ENCODE results near the gene GPR75.
"Not testable (repeated sequence)": the region's sequence is repeated elsewhere in the genome, so short reads cannot be mapped to it uniquely, and the experiment has no call there.

Gene GPR75

DNA sequence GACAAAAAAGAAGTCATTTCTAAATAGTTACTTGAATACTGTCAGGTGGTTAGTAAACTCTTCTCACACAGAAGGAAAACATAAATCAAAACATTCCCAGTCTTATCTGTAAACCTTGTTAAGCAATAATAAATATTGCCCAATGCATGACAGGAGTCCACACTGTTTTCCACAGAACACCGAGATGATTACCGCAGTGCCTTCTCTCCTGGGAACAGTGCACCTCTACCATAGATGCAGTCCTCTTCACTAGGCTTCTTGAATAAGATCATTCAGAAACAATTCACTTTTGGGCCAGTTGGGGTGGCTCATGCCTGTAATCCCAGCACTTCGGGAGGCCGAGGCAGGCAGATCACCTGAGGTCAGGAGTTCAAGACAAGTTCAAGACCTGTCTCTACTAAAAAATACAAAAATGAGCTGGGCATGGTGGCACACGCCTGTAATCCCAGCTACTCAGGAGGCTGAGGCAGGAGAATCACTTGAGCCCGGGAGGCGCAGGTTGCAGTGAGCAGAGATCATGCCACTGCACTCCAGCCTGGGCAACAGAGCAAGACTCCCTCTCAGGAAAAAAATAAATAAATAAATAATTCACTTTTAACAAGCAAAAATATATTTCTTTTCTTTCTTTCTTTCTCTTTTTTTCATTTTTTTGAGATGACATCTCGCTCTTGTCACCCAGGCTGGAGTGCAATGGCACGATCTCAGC is 8.6 kb downstream of the GPR75 start:
- DNase-seq = not testable (repeated sequence)

DNA sequence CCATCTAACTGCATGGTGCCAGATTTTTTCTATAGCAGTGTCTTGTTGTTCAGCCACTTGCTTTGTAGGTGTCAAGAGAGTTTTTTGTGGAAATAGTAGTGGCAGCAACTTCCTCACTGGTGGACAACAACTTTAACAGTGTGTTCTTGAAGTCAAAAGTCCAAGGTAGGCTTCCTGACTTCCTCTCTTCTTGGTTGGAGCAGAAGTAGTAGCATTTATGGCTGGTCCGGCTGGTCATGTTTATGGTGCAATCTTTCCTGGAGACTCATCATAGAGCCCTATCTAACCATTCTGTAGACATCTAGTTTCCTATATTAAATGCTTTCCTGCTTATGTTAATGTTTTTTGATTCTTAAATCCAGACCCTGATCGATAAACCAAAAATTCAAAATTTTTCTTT is 11.7 kb downstream of the GPR75 start:
- DNase-seq = no peak

DNA sequence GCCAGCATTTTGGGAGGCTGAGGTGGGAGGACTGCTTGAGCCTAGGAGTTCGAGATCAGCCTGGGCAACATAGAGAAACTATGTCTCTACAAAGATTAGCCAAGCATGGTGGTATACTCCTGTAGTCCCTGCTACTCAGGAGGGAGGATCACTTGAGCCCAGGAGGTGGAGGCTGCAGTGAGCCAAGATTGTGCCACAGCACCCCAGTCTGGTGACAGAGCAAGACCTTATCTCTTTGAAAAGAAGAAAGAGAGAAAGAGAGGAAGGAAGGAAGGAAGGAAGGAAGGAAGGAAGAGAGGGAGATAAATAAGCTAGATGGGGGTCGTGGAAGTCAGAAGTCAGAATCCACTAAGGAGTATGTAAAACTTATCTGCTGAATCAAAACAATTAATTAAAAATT is 16.2 kb downstream of the GPR75 start:
- DNase-seq = no peak

DNA sequence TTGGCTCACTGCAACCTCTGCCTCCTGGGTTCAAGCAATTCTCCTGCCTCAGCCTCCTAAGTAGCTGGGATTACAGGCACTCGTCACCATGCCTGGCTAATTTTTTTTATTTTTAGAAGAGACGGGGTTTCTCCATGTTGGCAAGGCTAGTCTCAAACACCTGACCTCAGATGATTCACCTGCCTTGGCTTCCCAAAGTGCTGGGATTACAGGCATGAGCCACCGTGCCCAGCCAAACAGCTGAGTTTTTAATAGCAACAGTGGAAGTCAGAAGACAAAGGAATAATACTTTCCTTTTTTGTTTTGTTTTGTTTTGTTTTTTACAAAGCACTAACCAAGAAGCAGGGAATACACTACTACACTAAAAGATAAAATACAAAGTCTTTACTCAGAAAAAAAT is 16.9 kb downstream of the GPR75 start:
- no peak for DNase-seq

DNA sequence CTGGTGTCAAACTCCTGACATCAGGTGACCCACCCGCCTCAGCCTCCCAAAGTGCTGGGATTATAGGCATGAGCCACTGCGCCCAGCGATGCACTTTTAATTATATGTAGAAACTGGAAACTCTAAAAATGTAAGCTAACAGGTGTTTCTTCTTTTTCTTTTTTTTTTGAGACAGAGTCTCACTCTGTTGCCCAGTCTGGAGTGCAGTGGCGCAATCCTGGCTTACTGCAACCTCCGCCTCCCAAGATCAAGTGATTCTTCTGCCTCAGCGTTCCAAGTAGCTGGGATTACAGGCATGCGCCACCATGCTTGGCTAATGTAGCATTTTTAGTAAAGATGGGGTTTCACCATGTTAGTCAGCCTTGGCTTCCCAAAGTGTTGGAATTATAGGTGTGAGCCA is 18.1 kb downstream of the GPR75 start:
- not testable (repeated sequence) for DNase-seq

DNA sequence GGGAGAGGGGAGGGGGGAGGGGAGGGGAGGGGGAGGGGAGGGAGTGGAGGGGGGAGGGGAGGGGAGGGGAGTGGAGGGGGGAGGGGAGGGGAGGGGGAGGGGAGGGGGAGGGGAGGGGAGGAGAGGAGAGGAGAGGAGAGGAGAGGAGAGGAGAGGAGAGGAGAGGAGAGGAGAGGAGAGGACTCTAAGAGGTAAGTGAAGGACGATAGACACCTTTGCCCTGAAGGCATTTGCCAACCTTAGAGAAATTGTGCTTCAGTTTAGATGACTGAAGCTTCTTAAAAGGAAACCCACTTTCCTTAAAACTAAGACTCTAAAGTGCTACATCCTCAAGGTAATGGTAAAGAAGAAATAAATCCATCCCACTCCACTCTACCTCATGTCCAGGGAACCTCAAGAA is 19.2 kb downstream of the GPR75 start:
- DNase-seq = no peak

DNA sequence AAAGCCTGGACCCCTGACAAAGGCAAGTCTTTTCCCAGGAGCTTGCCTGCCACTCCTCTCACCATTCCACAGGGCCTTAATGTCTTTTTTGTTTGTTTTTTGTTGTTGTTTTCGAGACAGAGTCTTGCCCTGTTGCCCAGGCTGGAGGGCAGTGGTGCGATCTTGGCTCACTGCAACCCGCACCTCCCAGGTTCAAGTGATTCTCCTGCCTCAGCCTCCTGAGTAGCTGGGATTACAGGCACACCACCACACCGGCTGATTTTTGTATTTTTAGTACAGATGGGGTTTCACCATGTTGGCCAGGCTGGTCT is 29.8 kb downstream of the GPR75 start:
- not testable (repeated sequence) for DNase-seq

DNA sequence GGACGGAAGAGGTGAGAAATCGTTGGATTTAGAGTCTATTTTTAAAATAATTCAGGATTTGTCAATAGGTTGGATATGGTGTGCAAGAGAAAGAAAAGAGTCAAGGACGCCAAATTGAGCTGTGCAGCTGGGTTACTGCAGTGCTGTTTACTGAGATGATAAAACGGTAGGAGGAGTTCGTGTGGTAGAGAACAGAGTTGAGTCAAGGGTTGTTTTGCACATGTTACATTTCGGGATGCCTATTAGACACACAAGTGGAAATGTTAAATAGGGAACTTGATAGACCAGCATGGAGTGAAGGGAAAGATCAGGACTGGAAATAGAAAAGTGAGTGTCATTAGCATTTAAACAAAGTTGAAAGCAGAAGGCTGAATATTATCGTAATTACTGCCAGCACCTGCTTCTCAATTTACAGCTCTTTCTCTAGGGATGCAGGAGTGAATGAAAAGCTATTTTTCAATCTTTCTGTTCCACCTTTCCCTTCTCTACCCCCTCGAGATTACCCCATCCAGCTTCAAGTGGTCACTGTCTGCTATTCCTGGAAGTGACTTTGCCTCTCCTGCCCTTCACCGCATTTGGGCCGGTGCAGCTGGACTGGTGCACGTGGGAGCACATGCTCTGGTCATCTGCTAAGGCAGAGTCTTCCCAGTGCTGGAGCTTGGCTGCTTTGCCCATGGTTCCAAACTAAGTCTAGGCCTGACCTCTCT is 30.3 kb downstream of the GPR75 start:
- DNase-seq = no peak

DNA sequence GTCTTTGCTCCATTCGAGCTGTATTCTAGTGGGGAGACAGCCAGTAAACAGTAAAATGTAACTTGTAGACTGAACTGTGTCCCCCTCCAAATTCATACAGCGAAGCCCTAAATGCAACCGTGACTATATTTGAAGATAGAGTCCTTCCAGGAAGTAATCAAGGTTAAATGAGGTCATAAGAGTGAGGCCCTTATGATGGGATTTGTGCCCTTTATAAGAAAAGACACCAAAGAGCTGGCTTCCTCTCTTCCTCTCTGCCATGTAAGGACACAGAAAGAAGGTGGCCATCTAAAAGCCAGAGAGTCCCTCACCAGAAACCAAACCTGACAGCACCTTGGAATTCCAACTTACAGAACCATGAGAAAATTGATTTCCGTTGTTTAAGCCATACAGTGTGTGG is 31.4 kb downstream of the GPR75 start:
- DNase-seq = no peak

DNA sequence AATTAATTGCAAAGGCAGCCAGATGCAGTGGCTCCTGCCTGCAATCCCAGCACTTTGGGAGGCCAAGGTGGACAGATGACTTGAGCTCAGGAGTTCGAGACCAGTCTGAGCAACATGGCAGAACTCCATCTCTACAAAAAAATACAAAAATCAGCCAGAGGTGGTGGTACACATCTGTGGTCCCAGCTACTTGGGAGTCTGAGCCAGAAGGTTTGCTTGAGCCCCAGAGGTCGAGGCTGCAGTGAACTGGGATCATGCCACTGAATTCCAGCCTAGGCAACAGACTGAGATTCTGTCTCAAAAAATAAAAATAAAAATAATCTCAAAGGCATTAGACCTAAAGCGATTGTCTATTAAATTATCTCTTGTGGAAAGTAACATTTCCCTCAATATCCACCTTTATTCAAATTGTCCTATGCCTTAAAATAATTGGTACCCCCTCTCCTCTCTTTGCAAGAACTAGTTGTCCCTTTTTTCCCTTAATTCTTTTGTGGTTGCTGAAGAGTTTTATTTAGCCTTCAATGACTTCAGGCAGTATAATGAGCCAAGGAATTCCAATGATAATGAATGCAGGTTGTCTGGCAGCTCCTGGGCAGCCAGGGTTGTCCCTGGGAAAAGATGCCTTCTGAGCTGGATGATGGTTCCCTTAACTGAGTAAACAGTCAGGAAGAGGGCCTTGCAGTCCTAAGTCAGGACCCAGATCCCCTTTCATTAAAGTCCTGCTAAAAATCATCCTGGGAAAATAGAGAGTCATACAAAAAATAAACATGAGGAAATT is 32.2 kb downstream of the GPR75 start:
- DNase-seq = no peak

DNA sequence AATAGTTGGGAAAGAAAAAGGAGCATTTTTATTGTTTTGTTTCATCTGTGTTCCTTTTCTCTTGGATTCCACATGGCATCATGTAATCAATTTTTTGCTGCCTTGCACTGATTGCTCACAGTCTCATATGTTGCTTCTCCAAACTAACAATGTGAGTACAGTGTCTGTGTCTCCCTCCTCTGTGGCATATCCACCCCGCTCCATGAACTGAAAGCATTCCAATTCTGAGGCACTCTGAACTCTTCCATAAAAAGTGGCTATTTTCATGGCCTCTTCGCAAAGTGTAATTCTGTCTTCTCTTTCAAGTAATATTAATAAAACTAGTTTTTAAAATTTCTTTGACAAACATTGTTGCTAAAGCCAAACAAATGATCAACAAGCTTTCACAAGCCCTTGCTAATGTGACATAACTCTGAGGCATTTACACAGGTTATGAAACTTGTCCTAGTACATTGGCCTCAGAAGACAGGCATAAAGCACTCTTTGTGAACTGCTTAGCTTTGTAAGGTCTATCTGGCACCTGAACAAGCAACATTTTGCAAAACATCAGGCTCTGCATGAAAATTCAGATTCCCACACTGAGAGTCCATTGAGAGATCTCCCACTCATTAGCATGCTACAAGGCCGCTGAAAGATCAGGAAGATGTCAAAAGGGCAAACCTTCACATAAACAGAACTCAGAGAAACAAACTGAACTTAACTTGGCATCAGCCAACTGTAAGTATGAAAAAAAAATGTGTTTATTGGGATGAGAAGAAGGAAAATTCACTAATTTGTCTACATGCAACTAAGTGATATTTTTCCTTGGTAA is 33.0 kb downstream of the GPR75 start:
- no peak for DNase-seq

DNA sequence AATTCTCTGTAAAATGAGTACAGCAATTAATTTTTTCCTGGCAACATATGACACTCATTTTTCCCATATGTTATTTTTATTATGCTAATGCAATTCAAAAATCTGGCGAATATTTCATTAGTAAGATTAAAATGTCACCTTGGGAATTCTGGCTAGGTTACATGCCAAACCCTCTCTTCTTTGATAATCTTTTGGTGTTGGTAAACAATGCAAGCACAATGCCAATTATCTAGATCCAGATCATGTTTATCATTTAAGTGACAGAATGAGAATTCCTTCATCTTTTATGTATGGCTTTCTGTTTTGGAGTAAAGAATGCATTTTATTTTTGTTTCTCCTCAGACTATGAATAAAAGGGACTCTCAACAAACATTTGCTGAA is 33.7 kb downstream of the GPR75 start:
- DNase-seq = no peak

DNA sequence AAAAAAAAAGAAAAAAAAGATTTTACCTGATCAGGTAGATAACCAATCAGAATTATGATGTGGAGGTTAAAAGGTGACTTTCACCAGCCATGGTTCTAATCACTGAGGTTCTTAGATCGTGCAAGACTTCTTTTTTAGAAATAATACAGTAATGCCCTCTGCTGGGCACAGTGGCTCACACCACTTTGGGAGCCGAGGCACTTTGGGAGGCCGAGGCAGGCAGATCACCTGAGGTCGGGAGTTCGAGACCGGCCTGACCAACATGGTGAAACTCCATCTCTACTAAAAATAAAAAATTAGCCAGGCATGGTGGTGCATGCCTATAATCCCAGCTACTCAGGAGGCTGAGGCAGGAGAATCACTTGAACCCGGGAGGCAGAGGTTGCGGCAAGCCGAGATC is 36.1 kb downstream of the GPR75 start:
- DNase-seq = peak in 1 of 2 donors; percentile 12

DNA sequence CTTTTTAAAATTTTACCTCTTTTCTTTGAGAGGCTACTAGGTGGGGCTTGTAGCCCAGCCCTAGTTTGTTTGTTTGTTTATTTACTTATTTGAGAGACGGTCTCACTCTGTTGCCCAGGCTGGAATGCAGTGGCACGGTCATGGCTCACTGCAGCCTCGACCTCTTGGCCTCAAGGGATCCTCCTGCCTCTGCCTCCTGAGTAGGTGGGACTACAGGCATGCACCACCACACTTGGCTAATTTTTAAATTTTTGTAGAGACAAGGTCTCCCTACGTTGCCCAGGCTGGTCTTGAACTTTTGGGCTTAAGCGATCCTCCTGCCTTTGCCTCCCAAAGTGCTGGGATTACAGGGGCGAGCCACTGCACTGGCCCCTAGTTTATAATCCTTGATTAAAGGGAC is 38.0 kb downstream of the GPR75 start:
- DNase-seq = no peak

DNA sequence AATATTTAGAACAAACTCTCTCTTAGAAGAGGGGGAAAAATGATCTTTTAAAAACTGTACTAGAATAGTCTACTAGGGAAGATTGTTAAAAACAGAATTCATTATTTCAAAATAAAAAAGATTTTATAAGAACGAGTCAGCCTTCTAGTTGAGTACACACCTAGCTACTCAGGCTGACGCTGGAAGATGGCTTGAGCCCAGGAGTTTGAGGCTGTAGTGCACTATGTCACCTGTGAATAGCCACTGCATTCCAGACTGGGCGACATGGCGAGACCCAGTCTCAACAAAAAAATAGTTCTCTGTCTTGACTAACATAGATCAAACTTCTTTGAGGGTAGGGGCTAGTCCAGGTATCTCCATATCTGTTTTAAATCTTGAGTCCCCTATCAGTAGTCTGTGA is 39.1 kb downstream of the GPR75 start:
- no peak for DNase-seq

DNA sequence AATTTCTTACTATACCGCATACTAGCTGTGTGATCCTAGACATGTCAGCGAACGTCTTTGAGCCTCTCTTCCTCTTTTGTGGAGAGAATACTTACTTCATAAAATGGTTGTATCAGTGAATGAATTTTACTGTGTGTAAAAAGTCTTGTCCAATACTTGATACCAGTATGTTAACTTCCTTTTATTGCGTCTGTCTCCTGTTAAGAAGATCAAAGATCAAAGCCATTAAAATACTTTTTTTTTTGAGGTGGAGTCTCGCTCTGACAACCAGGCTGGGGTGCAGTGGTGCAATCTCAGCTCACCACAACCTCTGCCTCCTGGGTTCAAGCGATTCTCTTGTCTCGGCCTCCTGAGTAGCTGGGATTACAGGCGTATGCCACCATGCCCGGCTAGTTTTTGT is 39.7 kb downstream of the GPR75 start:
- DNase-seq = no peak

DNA sequence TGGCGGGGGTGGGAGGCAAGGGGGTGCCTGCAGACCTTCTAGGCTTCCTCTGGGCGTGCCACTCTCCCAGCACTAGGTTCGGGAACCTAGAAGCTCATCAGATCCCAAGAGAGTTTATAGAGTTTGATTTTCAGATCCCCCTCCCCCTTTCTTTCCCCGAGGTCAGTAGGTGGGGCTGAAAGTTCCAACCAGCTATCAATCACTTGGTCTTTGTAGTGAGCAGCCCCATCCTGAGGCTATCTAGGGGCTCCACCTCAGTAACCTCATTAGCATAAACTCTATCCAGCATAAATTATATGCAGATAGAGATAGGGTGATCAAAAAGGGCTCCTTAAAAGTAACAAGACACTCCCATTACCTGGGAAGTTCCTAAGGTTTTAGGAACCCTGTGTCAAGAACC is 40.1 kb downstream of the GPR75 start:
- no peak for DNase-seq

DNA sequence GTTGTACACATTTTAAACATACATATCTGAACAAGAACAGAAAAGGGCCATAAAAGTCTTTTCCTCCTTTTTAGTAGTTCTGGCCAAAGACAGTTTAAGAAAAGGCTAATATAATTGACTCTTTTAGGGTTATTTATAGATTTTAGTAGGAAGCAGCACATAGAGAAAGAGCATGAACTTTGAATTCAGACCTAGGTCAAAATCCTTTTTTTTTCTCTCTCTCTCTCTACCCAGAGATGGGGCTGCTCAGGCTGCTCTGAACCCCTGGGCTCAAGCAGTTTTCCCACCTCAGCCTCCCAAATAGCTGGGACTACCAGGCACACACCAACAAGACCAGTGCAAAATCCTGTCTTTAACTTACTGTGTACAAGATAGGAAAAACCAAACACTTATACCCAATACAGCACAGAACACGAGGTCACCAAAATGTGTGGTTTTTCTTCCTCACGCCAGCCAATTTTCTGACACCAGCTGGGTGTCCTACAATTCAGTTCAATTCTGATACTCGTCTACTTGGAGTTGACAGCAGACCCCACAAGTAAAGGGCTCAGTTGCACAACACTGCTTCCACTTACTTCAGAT is 40.8 kb downstream of the GPR75 start:
- no peak for DNase-seq

DNA sequence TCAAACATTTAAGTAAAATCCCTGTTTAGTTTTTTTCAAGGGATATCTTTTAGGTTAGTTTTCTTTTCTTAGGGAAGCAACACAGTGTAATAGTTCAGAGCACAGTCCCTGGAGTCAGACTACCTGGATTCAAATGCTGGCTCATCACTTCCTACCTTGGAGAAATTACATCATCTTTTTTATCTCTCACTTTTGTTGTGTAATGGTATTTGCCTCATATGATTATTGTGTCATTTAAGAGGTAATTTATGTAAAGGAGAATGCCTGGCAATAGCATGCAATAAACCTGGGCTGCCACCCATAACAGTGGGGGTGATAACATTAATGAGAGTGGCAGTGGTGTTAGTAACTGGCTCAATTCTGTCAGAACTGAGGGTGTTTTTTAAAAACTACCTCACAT is 46.6 kb downstream of the GPR75 start:
- no peak for DNase-seq

DNA sequence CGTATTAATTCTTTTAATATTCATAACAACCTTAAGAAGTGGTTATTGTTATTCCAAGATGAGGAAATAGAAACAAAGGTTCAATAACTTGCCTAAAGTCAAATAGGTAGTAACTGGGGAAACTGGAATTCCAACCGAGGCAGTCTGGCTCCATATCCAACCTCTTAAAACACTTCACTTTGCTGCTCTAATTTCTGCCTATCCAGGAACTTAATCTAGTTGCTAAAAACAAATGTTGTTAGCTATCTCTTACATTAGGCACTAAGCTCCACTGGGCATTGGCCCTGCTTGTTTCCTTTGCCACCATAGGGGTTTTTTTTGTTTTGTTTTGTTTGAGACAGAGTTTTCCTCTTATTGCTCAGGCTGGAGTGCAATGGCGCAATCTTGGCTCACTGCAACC is 48.2 kb downstream of the GPR75 start:
- DNase-seq = no peak
